Fibroblast of mammary gland (primary cell): ENCODE results near the gene PRUNE1.

Experiments used
- DNase-seq: peaks from one replicate; pipeline ENCODE4 v3.0.0-alpha.2; 2010; ENCODE audit warnings: low read depth
- H3K4me3 ChIP-seq: 2 replicates; pipeline ENCODE4 v1.5.1; 2011; ENCODE audit warnings: low read depth, mild to moderate bottlenecking, low read length, moderate library complexity; ENCODE audit not compliant: control insufficient read depth
- CTCF ChIP-seq: conservative IDR thresholded peaks from 2 replicates; pipeline ENCODE4 v1.5.1; 2011; ENCODE audit warnings: low read depth, low read length, inconsistent platforms; ENCODE audit not compliant: control insufficient read depth, insufficient read depth

The PRUNE1 gene

GRCh38 chr1:151072224-151072623 is 64.0 kb downstream of the PRUNE1 start:
- H3K4me3 ChIP-seq, result no peak overlapping the region
- no peak for DNase-seq
- no peak for TF ChIP-seq CTCF
